K562 (cell line): Measurements from ENCODE around the gene TMEM50B. TPM values are rescaled to one million over a fixed set of nuclear protein-coding genes. Genes with fewer than 3 reads are reported as not detected.
A peak's percentile ranks its signal among the peaks of the same experiment; 100 is the strongest.

Experiments
- BHLHE40 ChIP-seq: IDR thresholded peaks from 2 replicates; pipeline ENCODE4 v1.6.1; 2011; ENCODE audit warnings: low read length, improper control_type of control experiment
- CBFA2T3 ChIP-seq: fragments of 450-650 bp; IDR thresholded peaks from 2 replicates; pipeline ENCODE4 v1.6.1; 2017
- CBFB ChIP-seq: sonication (generic); formaldehyde crosslinking; IDR thresholded peaks from 2 replicates; pipeline ENCODE4 v1.4.0; 2020; ENCODE audit warnings: mild to moderate bottlenecking, missing genetic modification reagents
- CEBPB ChIP-seq: fragments of 450-650 bp; IDR thresholded peaks from 2 replicates; pipeline ENCODE4 v1.6.1; 2016; ENCODE audit warnings: missing genetic modification characterization, missing compliant biosample characterization
- CHAMP1 ChIP-seq: fragments of 450-650 bp; IDR thresholded peaks from 2 replicates; pipeline ENCODE4 v1.6.1; 2016; ENCODE audit warnings: mild to moderate bottlenecking
- CREM ChIP-seq: IDR thresholded peaks from 2 replicates; pipeline ENCODE4 v1.6.1; 2014; ENCODE audit warnings: antibody characterized with exemption, low read depth
- DMBX1 ChIP-seq: fragments of 250-450 bp; sonication (Bioruptor Pico); IDR thresholded peaks from 2 replicates; pipeline ENCODE4 v1.8.0; 2022; ENCODE audit warnings: inconsistent platforms, mild to moderate bottlenecking, moderate library complexity, borderline replicate concordance
- ESRRA ChIP-seq: fragments of 450-650 bp; IDR thresholded peaks from 2 replicates; pipeline ENCODE4 v1.6.1; 2014; ENCODE audit warnings: low read depth, mild to moderate bottlenecking, moderate library complexity, borderline replicate concordance
- FOXJ3 ChIP-seq: sonication (generic); formaldehyde crosslinking; IDR thresholded peaks from 2 replicates; pipeline ENCODE4 v1.4.0; 2020; ENCODE audit warnings: mild to moderate bottlenecking, missing genetic modification reagents
- MAFG ChIP-seq: fragments of 450-650 bp; conservative IDR thresholded peaks from 2 replicates; pipeline ENCODE4 v1.6.1; 2016; ENCODE audit warnings: missing genetic modification characterization, missing compliant biosample characterization
- MBD2 ChIP-seq: sonication (generic); IDR thresholded peaks from 2 replicates; pipeline ENCODE4 v1.6.1; 2016; ENCODE audit warnings: low read depth, borderline replicate concordance
- MCM5 ChIP-seq: fragments of 450-650 bp; IDR thresholded peaks from 2 replicates; pipeline ENCODE4 v1.6.1; 2016; ENCODE audit warnings: low read depth
- PML ChIP-seq: IDR thresholded peaks from 2 replicates; pipeline ENCODE4 v1.6.1; 2012; ENCODE audit warnings: low read length, inconsistent platforms
- RCOR1 ChIP-seq, 2 experiments: IDR thresholded peaks; 2 replicates each; pipeline ENCODE4 v1.6.1; 2012; ENCODE audit warnings: low read depth in 2 of 2, low read length in 2 of 2, borderline replicate concordance in 1 of 2, improper control_type of control experiment in 1 of 2
- SFPQ ChIP-seq: fragments of 200-400 bp; formaldehyde crosslinking; IDR thresholded peaks from 2 replicates; pipeline ENCODE4 v1.6.1; 2017; ENCODE audit warnings: mild to moderate bottlenecking, low read depth, low read length, moderate library complexity
- SMAD2 ChIP-seq: fragments of 150-350 bp; IDR thresholded peaks from 2 replicates; pipeline ENCODE4 v1.6.1; 2014; ENCODE audit warnings: low read depth, mild to moderate bottlenecking, low read length
- SPI1 ChIP-seq: IDR thresholded peaks from 2 replicates; pipeline ENCODE4 v1.6.1; 2011; ENCODE audit warnings: low read depth, low read length, control low read depth, borderline replicate concordance
- STAG1 ChIP-seq: sonication (generic); formaldehyde crosslinking; IDR thresholded peaks from 2 replicates; pipeline ENCODE4 v1.5.0; 2020; ENCODE audit warnings: missing genetic modification reagents, borderline replicate concordance
- TCF7 ChIP-seq: sonication (generic); IDR thresholded peaks from 2 replicates; pipeline ENCODE4 v1.6.1; 2016; ENCODE audit warnings: antibody characterized with exemption, borderline replicate concordance
- TEAD4 ChIP-seq, 2 experiments: sonication (generic) in 1 of 2; formaldehyde crosslinking in 1 of 2; IDR thresholded peaks; 2 replicates each; pipeline versions ENCODE4 v1.6.1 to v1.8.0; 2012 to 2022; ENCODE audit warnings: borderline replicate concordance in 1 of 2, inconsistent platforms in 1 of 2, low read length in 1 of 2, mild to moderate bottlenecking in 1 of 2, missing genetic modification reagents in 1 of 2
- U2AF2 ChIP-seq: fragments of 200-400 bp; formaldehyde crosslinking; optimal IDR thresholded peaks from 2 replicates; pipeline ENCODE3; 2017; ENCODE audit warnings: low read depth, mild to moderate bottlenecking, low read length
- ZKSCAN3 ChIP-seq: fragments of 250-450 bp; sonication (Bioruptor Pico); IDR thresholded peaks from 2 replicates; pipeline ENCODE4 v1.4.0; 2020
- ZNF175 ChIP-seq: fragments of 200-800 bp; sonication (Bioruptor generic); IDR thresholded peaks from 2 replicates; pipeline ENCODE4 v1.6.1; 2016; ENCODE audit warnings: low read depth, mild to moderate bottlenecking, missing genetic modification characterization, missing compliant biosample characterization
- ZNF217 ChIP-seq: sonication (generic); formaldehyde crosslinking; IDR thresholded peaks from 2 replicates; pipeline ENCODE4 v1.8.0; 2022; ENCODE audit warnings: mild to moderate bottlenecking, missing genetic modification reagents
- ZNF239 ChIP-seq: fragments of 250-450 bp; sonication (Bioruptor Pico); IDR thresholded peaks from 2 replicates; pipeline ENCODE4 v1.4.0; 2020; ENCODE audit warnings: mild to moderate bottlenecking
- ZNF830 ChIP-seq: fragments of 250-450 bp; sonication (Bioruptor Pico); IDR thresholded peaks from 2 replicates; pipeline ENCODE4 v1.5.0; 2021; ENCODE audit warnings: mild to moderate bottlenecking
- polyA plus RNA-seq, 8 experiments: library from polyadenylated mRNA; depleted of rRNA in 4 of 8; stranded (reverse) in 5 of 8; unstranded in 3 of 8; fragments of >200 nt; fragmentation: Nextera tagmentation in 2 of 8; fragmentation: Illumina TruSeq in 1 of 8; extraction: Ambion mirVana in 2 of 8; extraction: Trizol in 1 of 8; gene quantifications; 2 replicates each; pipeline versions ENCODE4 v1.2.1 to v1.2.3, GENCODE V29; 2011 to 2014; ENCODE audit warnings: inconsistent platforms in 1 of 8, missing spikeins in 1 of 8
- total RNA-seq, 7 experiments: library from RNA; depleted of rRNA in 6 of 7; stranded (reverse); fragments of >200 nt in 6 of 7; fragmentation: Illumina TruSeq in 2 of 7; extraction: Trizol in 2 of 7; gene quantifications; 2 replicates each; pipeline versions ENCODE4 v1.2.1 to v1.2.3, GENCODE V29; 2011 to 2021; ENCODE audit warnings: low replicate concordance in 1 of 7

TMEM50B gene
- total and polyA plus RNA-seq, 9 of the 15 experiments (the other 6 are each of a cell fraction or from before 2014, with no cell fraction given) = 20.5 to 64.6 (median 28.9) TPM

- TF ChIP-seq TEAD4 (IDR thresholded peaks at IDR 0.05; ENCODE audit: low read length) (peak; percentile 43; the same call in 1 of the 2 replicates), TEAD4 (CRISPR knock-in tag; IDR thresholded peaks at IDR 0.05; ENCODE audit: borderline replicate concordance) (no peak), ZNF239 (no peak; the same call in 1 of the 2 replicates), MAFG (tag) (no peak), SPI1 (peak; percentile 39; the same call in 1 of the 2 replicates), CREM (peak; percentile 88), STAG1 (no peak), CHAMP1 (no peak), SMAD2 (no peak), FOXJ3 (no peak), ZNF217 (CRISPR knock-in tag) (no peak), U2AF2 (no peak), MBD2 (no peak; the same call in 1 of the 2 replicates), ZNF175 (no peak; the same call in 1 of the 2 replicates), PML (peak; percentile 51; the same call in 1 of the 2 replicates), RCOR1 (IDR thresholded peaks at IDR 0.05; ENCODE audit: borderline replicate concordance in 1 of 2, low read depth in 2 of 2, low read length in 2 of 2) (peak in 1 of 2 experiments; percentile 56; a peak in 1 of 4 replicates), TCF7 (peak; percentile 48; the same call in 1 of the 2 replicates), CBFA2T3 (no peak), ZNF830 (CRISPR knock-in tag) (no peak), CEBPB (tag) (no peak), ZKSCAN3 (no peak), SFPQ (no peak), CBFB (no peak), MCM5 (no peak), ESRRA (peak; percentile 43; the same call in 1 of the 2 replicates), BHLHE40 (peak; percentile 68), DMBX1 (CRISPR knock-in tag) (no peak)
These were observed at the start of gene TMEM50B (continued) for GRCh38 chr21:33479679-33480480.
